Thymus (tissue), 2 donors: ENCODE measurements around the gene IFNW1. TPM values are rescaled to one million over a fixed set of nuclear protein-coding genes. Genes with fewer than 3 reads are reported as not detected.

ENCODE experiments used
- polyA plus RNA-seq: library from polyadenylated mRNA; stranded (reverse); fragments of 200-250 nt; gene quantifications from one replicate; pipeline ENCODE4 v1.2.3, GENCODE V29; 2013
- total RNA-seq: library from RNA; stranded (reverse); fragments of 120-200 nt; gene quantifications from one replicate; pipeline ENCODE4 v1.2.4, GENCODE V29; 2013
- donor health status: healthy.

IFNW1 gene
- total and polyA plus RNA-seq, 2 donors: not detected

Other genes starting within 250 kb of the IFNW1 start
- gene HACD4, start 110.2 kb downstream of the IFNW1 start, total RNA-seq: 6.2 TPM
- 5.2 TPM for gene HACD4, start 110.2 kb downstream of the IFNW1 start, polyA plus RNA-seq
- gene IFNB1, start 63.9 kb downstream of the IFNW1 start, total RNA-seq: 0.05 TPM
- gene IFNB1, start 63.9 kb downstream of the IFNW1 start, polyA plus RNA-seq: 0.11 TPM
- not detected for gene IFNA21, start 24.8 kb upstream of the IFNW1 start, total RNA-seq
- gene IFNA21, start 24.8 kb upstream of the IFNW1 start, polyA plus RNA-seq: 0.02 TPM
- gene IFNA4, start 45.8 kb upstream of the IFNW1 start, total RNA-seq: not detected
- not detected for gene IFNA4, start 45.8 kb upstream of the IFNW1 start, polyA plus RNA-seq
- gene IFNA7, start 60.4 kb upstream of the IFNW1 start, total RNA-seq: not detected
- gene IFNA7, start 60.4 kb upstream of the IFNW1 start, polyA plus RNA-seq: not detected
- gene IFNA10, start 65.3 kb upstream of the IFNW1 start, total RNA-seq: not detected
- gene IFNA10, start 65.3 kb upstream of the IFNW1 start, polyA plus RNA-seq: not detected
- gene IFNA16, start 75.5 kb upstream of the IFNW1 start, total RNA-seq: not detected
- not detected for gene IFNA16, start 75.5 kb upstream of the IFNW1 start, polyA plus RNA-seq
- gene IFNA17, start 86.4 kb upstream of the IFNW1 start, total RNA-seq: not detected
- not detected for gene IFNA17, start 86.4 kb upstream of the IFNW1 start, polyA plus RNA-seq
- gene IFNA14, start 98.2 kb upstream of the IFNW1 start, total RNA-seq: not detected
- gene IFNA14, start 98.2 kb upstream of the IFNW1 start, polyA plus RNA-seq: not detected
- gene IFNA5, start 163.5 kb upstream of the IFNW1 start, total RNA-seq: not detected
- gene IFNA5, start 163.5 kb upstream of the IFNW1 start, polyA plus RNA-seq: not detected
- gene KLHL9, start 193.6 kb upstream of the IFNW1 start, total RNA-seq: 24.8 TPM
- 14.4 TPM for gene KLHL9, start 193.6 kb upstream of the IFNW1 start, polyA plus RNA-seq
- gene IFNA6, start 209.1 kb upstream of the IFNW1 start, total RNA-seq: not detected
- not detected for gene IFNA6, start 209.1 kb upstream of the IFNW1 start, polyA plus RNA-seq
- gene IFNA13, start 226.2 kb upstream of the IFNW1 start, total RNA-seq: not detected
- 0.02 TPM for gene IFNA13, start 226.2 kb upstream of the IFNW1 start, polyA plus RNA-seq
- not detected for gene IFNA2, start 243.6 kb upstream of the IFNW1 start, total RNA-seq
- not detected for gene IFNA2, start 243.6 kb upstream of the IFNW1 start, polyA plus RNA-seq